ENCODE data around the gene SRCIN1. TPM values are rescaled to one million over a fixed set of nuclear protein-coding genes. Genes with fewer than 3 reads are reported as not detected.

Gene SRCIN1
- total RNA-seq, 1 donor from 2014 or later: 1.4 TPM

GRCh38 chr17:38568845-38569510 lies 36.8 kb downstream of the SRCIN1 start:
- intact Hi-C loops (cut with DNase I): no loop called here
- ATAC-seq (no peak), DNase-seq (ENCODE audit: missing footprints) (no peak)

GRCh38 chr17:38568274-38568673 lies 37.5 kb downstream of the SRCIN1 start:
- intact Hi-C loops (cut with DNase I): no loop called here
- ATAC-seq (no peak), DNase-seq (ENCODE audit: missing footprints) (no peak)

- no peak for DNase-seq (ENCODE audit: missing footprints)
- intact Hi-C loops (cut with DNase I): no loop called here
Measured at GRCh38 chr17:38567350-38567749, 38.4 kb downstream of the SRCIN1 start.

GRCh38 chr17:38566666-38567031 lies 39.1 kb downstream of the SRCIN1 start:
- intact Hi-C loops (cut with DNase I): no loop called here
- no peak for DNase-seq (ENCODE audit: missing footprints)
- ATAC-seq: no peak

More at GRCh38 chr17:38567350-38567749, 38.4 kb downstream of the SRCIN1 start:
- no peak for ATAC-seq

GRCh38 chr17:38565853-38566665 lies 39.7 kb downstream of the SRCIN1 start:
- DNase-seq (ENCODE audit: missing footprints) (no peak), ATAC-seq (no peak)
- intact Hi-C loops (cut with DNase I): no loop called here

- intact Hi-C loops (cut with DNase I): no loop called here
- ATAC-seq (no peak), DNase-seq (ENCODE audit: missing footprints) (no peak)
Measured at GRCh38 chr17:38564869-38565268, 40.9 kb downstream of the SRCIN1 start.

- DNase-seq (ENCODE audit: missing footprints) (no peak), ATAC-seq (no peak)
- intact Hi-C loops (cut with DNase I): no loop called here
Measured at GRCh38 chr17:38564254-38564837, 41.4 kb downstream of the SRCIN1 start.

GRCh38 chr17:38563362-38564253 lies 42.1 kb downstream of the SRCIN1 start:
- ATAC-seq (no peak), DNase-seq (ENCODE audit: missing footprints) (no peak)
- intact Hi-C loops (cut with DNase I): no loop called here

GRCh38 chr17:38562903-38563302 lies 42.8 kb downstream of the SRCIN1 start:
- intact Hi-C loops (cut with DNase I): no loop called here
- DNase-seq (ENCODE audit: missing footprints): no peak
- ATAC-seq: no peak

GRCh38 chr17:38562215-38562569 lies 43.6 kb downstream of the SRCIN1 start:
- DNase-seq (ENCODE audit: missing footprints) (no peak), ATAC-seq (no peak)
- intact Hi-C loops (cut with DNase I): no loop called here

GRCh38 chr17:38561416-38562214 lies 44.1 kb downstream of the SRCIN1 start:
- DNase-seq (ENCODE audit: missing footprints): no peak
- intact Hi-C loops (cut with DNase I): no loop called here
- no peak for ATAC-seq

- no peak for ATAC-seq
- no peak for DNase-seq (ENCODE audit: missing footprints)
Measured at GRCh38 chr17:38560503-38561318, 45.0 kb downstream of the SRCIN1 start.

GRCh38 chr17:38559880-38560230 lies 45.9 kb downstream of the SRCIN1 start:
- DNase-seq (ENCODE audit: missing footprints): no peak
- intact Hi-C loops (cut with DNase I): loop anchor here (5.0 kb wide), 1 partner anchor 182 kb away; no protein-coding TSS in a partner anchor
- ATAC-seq: no peak

More at GRCh38 chr17:38560503-38561318, 45.0 kb downstream of the SRCIN1 start:
- intact Hi-C loops (cut with DNase I): no loop called here

- intact Hi-C loops (cut with DNase I): loop anchor here (5.0 kb wide), 1 partner anchor 183 kb away; no protein-coding TSS in a partner anchor
- DNase-seq (ENCODE audit: missing footprints) (peak; percentile 88), ATAC-seq (peak; percentile 68)
Measured at GRCh38 chr17:38559051-38559879, 46.5 kb downstream of the SRCIN1 start.

- ATAC-seq: peak; percentile 2
Measured at GRCh38 chr17:38558728-38559050, 47.1 kb downstream of the SRCIN1 start.

GRCh38 chr17:38557836-38558727 lies 47.7 kb downstream of the SRCIN1 start:
- peak; percentile 95 for DNase-seq (ENCODE audit: missing footprints)
- intact Hi-C loops (cut with DNase I): loop anchor here (1.0 to 5.0 kb wide), 3 partner anchors 26 to 184 kb away; no protein-coding TSS in a partner anchor
- ATAC-seq: peak; percentile 94

More at GRCh38 chr17:38558728-38559050, 47.1 kb downstream of the SRCIN1 start:
- DNase-seq (ENCODE audit: missing footprints): no peak
- intact Hi-C loops (cut with DNase I): loop anchor here (1.0 to 5.0 kb wide), 3 partner anchors 26 to 184 kb away; no protein-coding TSS in a partner anchor

All from Right ventricle myocardium inferior (tissue), 1 donor.